ENCODE measurements around the gene ADARB2.

The ADARB2 gene

DNA sequence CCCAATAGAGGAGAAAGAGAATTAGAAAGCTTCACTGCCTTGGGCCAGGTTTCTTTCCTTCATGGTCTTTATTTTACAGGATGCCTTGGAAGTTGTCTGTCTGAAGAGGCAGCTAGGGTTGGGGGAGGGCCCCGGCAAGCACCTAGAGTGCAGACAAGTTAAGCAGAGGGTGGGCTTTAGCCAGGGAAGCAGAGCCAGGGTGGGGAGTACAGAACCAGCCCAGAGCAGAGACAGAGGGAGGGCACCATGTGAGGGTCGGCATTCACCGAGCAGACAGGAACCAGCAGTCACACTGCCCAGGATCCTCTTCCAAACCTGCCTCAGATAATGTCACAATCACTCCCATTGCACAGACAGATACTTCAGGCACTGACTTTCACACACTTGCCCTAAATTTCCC, 75.9 kb downstream of the ADARB2 start:
- no peak for FAIRE-seq

DNA sequence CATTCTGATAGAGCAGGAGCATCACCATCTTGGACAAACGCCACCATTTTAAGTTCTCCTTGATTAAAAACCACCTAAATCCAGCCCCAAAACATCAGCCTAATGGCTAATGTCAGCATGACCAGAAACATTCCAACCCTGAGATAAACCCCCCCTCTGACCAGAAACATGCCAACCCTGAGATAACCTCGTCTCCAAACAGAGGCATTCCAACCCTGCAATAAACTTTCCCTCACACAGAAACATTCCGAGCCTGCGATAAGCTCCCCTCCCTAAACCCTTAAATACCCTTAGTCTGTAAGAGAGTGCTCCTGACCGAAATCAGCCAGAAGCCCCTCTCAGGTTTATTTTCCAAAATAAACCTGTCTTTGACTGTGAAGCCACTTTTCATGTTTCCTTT, 76.5 kb downstream of the ADARB2 start:
- no peak for FAIRE-seq

DNA sequence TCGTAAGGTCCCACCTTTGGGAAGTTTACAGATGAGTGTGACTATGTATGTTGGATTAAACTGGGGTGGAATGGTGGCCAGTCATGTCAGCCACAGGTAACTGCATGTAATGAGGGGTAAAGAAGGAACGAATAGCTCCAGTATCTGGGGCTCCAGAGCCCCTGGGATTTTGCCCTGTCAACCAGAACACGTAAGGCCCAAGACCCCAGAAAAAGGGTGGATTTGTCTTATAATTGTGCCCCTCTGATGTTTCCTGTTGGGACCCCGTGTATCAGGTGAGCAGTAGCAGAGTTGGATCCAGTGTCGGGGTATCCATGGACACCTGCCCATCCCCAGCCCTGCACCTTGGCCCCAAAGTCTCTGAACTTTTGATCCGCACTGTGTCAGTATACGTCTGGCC, 76.9 kb downstream of the ADARB2 start:
- FAIRE-seq: no peak

DNA sequence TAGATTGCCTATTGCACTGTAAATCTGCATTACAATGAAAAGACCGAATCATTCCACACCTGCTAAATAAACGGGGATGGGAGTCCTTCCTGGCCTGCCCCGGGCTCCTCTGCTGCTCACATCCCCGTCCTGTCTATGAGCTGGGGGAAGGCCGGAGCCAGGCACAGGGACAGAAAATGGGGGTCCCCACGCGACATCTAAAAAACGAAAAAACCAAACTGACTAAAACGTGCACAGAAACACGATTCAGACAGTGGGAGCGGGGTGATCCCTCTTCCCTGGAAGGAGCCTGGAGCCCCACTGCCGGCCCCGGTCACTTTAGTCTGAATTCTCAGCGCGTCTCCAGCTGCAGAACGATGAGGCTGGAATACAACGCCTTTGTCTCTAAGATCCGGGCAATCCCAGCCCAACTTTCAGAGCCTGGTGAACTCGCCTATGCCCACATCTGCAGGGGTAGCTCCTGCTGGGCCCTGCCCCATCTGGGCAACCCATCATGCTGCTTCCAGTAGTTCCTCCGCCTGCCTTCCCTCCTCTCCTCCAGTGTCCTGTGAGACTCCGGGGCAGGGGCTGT, 78.0 kb downstream of the ADARB2 start:
- FAIRE-seq: no peak

DNA sequence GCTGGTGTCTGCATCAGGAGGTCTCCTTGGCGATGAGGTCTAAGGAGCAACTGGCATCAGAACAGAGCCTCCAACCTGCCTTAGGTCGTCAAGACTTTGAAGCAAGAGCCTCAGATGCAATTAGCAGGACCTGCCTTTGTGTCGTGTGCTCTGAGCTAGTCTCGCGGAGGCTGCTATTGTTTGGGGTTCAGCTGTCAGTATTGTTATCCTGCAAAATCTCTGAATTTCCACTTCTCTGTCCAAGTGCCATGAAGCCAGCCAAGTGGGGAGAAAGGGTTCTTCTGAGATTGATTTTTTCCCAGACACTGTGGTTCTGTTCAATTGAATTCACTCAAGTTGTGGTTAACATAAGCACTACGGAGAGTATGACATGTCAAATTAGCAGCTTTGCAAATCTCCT, 78.7 kb downstream of the ADARB2 start:
- FAIRE-seq: no peak

DNA sequence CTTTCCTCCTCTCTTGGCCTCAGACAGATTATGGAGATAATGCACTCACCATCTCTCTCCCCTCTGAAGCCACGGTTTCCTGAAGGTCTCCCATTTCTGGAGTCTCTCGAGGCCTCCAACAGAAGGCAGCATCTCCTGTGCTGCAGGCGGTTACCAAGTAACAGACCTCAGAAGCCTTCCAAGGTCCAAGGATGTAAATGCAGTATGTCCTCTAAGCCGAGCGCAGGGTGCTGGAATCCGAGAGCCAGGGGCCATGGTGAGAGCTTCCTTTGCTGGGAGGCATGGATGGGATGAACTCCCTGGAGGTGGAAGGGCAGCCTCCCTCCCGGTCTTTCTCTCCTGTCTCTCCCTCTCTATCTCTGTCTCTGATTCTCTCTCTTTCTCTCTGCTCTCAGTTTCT, 79.8 kb downstream of the ADARB2 start:
- no peak for FAIRE-seq

DNA sequence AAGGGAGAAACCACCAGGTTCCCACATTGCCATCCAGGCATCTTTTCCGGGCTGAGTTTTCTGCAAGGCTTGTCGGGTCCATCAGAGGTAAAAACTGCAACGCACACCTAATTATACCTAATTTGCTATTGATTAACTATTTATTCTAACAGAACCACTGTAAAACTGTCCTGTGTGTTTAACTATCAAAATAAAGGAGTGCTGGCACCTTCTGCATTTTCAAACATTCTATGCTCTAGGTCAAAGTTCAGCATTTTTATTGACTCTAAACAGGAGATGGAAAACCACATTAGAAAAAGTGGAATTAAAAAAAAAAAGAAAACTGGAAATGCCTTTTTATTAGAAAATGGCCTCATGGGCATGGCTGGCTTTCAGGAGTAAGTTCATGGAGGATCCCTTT, 82.0 kb downstream of the ADARB2 start:
- FAIRE-seq: no peak

DNA sequence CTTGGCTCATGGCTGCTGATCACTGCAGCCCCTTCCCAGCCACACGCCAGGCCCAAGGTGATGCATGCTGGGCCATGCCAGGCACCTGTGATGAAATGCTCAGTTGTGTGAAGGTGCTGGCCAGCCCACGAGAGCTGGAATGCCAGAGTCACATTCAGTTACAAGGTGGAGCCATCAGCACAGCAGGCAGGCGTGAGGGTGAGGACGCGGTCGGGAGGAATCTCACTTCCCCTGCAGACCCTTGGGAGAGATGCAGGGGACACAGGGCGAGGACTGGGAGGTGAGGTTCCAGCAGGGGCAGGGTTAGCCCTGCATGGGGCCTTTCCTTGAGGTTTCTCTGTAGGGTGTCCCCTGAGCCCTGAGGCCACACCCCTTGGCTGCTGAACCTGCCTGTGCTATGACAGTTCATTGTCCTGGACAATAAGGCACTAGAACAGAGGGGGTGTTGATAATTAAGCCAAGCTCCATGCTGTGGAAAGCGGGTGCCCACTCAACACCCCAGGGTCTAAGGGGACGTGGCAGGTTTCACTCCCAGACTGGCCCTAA, 82.4 kb downstream of the ADARB2 start:
- no peak for FAIRE-seq

DNA sequence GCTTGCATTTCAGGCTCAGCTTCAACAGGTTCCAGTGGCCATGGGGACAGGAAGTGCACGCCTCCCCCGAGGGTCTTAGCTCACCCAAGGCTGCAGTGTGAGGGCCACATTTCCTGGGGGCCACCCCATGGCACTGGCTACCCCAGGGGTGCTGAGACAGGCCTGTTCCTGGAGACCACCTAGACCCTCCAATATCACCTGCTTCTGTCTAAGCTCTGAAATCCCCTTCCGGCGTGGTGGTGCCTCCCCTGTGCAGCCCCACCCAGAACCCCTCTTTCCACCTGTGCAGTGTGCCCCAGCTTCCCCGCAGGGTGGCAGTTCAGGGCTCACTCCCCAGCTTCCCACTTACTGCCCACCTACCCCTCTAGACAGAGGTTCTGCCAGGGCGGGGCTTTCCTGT, 83.1 kb downstream of the ADARB2 start:
- no peak for FAIRE-seq

DNA sequence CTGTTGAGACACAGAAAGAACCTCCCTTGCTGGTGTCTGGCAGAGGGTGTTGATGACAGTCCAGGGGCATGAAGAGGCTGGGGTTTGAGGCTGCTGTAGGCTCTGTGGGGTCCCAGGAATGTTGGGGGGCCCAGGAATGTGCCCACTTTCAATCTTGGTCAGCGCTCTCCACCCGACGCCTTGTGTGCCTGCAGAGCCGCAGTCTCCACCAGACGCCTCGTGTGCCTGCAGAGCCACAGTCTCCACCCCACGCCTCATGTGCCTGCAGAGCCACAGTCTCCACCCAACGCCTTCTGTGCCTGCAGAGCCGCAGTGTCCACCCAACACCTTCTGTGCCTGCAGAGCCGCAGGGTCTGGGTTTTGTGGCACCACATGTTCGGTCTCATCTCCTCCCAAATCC, 84.0 kb downstream of the ADARB2 start:
- no peak for FAIRE-seq

DNA sequence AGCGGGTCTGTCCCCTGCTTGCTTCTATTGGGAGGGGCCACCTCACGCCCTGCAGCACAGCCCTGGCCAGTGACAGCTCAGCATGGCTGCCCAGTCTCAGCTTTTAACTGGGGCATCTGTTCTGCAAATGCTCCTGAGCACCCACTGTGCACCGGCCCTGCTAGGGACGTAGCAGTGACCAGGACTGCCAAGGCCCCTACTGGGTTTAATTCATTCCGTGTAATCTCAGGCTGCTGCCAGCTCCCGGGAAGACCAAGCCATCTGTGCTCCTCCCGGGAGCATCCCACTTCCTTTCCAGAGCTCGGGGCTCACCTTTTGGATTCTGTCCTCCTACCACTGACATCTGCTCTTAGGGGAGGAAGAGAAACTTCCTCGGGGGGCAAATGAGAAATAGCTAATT, 85.2 kb downstream of the ADARB2 start:
- no peak for FAIRE-seq

DNA sequence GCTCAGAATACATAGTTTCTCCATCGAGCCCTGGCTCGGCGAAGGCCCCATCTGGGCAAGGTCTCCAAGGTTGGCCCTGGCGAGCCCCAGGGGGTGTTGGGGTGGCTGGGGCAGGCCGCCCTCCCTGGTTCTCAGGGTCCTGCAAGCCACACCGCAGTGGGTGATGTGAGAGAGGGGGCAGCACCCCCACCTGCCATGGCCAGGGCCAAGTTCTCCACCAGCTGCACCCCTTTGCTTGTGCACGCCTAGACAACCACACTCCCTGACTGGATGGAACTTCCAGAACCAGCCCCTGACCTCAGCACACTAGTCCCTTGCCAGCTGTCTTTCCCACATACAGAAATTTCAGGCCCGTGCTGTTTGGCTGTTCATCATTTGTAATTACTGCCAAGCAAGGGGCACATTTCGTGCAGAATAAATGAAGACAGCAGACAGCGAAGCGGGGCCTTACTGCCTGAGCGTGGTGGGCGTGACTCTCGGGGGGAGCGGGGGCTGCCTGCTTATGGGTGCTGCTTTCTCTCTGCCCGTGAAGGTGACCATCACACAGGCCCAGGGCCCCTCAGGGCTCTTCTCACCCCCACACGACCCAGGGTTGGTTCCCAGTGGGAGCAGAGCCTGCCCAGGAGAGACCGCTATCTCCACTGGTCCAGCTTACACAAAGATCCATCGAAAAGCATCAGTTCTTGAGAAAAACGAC, 85.9 kb downstream of the ADARB2 start:
- no peak for FAIRE-seq

DNA sequence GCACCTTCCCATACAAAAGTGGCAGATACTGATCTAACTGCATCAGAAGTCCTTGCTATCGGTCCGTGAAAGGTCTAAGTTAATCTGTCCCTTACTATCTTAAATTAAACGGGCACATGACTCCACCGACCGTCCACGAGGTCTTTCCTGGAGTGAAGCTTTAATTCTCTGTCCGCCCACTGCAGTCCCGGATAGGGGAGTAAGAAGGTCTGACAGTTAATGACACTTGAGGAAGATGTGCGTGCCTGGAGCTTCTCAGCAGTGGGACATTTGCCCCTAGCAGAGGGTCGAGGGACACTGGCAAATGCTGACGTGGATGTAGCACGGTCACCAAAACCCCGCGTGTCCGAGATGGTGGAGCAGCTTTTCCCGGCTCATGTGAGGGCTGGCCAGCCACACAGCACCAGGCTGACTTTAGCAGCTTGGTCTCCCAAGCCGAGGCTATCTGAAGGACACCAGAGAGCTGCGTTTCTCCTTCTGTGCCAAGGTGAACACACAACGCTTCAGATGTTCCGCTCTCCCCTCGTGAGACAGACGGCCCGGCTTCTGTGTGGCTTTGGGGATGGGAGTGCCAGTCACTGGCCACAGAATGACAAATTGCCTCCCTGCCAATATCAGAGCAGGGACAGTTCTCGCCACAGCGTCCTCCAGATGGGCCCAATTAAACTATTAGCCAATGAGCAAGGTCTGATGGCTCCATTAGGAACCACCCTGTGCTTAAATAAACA, 86.6 kb downstream of the ADARB2 start:
- no peak for FAIRE-seq

DNA sequence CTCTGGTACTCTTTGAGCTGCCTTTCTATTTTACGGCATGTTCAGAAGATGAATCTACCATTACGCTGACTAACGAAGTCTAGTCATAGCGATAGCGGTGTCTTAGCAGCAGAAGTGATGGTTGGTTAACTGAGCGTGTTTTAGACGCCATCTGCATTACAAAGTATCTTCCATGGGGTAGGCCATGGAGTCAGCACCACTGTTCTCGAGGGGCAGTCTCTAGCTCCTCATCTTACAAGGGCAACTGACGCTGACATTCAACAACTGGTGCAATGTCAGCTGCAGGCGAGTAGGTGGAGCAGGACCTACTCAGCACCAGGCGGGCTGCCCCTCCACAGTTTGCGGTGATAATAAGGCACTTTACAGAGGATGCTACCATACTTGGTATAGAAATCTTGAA, 88.7 kb downstream of the ADARB2 start:
- no peak for FAIRE-seq

DNA sequence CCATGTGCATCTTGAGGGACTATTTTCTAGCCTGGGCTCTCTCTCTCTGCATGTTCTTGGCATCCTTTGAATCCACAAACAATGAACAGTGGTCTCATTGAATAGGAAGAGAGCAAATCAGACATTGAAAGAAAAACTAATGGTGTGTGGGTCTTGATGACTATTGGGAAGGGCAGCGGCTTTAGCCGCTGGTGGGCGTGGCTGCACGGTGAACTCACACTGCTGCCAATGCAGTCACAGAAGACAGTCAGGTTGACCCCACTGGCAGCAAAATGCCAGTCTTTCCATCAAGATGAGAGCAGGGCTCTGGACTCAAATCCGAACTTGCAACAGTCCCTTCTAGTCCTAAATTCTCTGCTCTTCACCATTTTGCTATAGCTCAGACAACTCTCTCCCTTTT, 91.0 kb downstream of the ADARB2 start:
- no peak for FAIRE-seq

DNA sequence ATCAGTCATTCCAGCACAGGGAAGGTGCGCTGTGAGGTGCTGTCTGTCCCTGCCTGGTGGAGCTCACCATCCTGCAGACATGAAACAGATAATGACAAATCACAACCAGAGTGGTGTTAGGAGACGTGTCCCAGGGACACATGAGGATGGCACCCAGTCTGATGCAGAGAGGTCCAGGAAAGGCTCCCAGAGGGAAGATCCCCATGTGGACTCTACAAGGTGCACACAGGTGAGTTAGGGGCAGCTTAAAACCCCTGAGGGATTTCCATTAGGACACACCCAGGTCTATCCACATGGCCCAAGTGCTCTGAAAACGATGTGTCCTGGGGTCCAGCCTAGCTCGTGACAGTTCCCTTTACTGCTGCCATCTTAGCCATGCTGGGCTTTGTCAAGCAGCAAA, 91.4 kb downstream of the ADARB2 start:
- no peak for FAIRE-seq

DNA sequence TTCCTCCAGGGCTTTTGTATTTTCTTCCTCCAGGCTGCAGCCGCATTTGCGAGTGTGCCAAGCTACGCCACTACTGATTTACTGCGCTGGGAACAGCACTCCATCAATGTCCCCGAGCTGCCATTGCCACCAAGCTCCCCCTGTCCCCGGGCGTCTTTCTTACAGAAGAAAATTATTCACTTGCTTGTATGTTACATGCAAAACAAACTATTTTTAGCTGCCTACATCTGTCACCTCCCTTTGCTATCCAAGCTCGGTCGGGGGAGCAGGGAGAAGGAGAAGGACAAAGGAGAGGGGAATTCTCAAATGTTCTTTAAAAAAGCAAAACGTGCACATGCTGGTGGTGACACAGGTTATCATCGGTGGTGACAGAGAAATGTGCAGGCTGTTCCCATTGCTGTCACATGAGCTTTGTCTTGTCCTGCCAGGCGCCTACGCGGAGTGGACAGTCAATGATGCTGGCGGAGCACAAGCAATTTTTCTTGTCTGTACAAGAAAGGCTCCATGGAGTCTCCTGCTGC, 93.1 kb downstream of the ADARB2 start:
- FAIRE-seq: no peak

DNA sequence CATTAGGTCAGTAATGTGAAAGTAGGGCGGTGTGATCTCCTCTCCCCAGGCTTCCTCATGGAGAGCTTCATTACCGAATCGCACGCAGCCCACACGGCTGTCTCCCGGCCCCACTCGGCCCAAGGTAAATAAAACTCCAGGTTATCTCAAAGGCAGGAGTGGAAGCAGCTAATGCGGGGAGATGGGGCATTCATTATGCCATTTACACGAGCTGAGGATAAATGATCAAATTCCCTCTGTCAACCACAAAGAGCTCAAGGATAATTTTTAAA, 93.5 kb downstream of the ADARB2 start:
- FAIRE-seq: no peak

DNA sequence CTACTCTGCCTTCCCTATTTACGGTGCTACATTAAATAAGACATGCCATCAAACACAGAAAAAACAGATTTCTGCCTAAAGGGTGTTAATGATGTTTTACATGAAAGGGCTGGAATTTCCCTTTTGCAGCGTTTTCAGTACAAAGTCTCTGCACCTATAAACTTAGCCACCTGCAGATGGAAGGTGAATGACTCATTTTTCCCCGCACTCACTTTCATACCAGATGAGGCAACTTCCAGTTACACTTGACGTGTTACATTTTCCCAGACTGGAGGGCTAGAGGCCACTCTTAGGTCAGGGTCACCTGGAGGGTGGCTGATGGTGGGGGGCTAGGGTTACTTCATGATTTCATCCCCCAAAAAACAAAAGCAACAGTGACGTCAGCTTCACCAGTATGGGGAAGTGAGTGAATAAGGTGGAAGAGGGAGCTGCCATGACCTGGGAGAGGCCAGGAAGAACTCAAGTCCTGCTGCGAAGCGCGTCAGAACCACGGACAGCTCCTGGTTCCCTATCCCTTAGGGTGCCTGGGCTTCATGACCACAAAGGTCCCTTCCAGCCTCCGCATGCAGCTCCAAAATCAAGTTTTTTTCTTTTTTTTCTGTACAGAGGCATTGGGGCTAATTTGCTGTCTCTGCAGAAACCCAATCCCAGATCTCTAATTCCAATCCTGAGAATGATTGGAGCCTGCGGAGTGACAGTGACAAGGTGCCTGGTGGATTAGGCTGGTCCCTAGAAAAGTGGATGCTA, 94.0 kb downstream of the ADARB2 start:
- no peak for FAIRE-seq

DNA sequence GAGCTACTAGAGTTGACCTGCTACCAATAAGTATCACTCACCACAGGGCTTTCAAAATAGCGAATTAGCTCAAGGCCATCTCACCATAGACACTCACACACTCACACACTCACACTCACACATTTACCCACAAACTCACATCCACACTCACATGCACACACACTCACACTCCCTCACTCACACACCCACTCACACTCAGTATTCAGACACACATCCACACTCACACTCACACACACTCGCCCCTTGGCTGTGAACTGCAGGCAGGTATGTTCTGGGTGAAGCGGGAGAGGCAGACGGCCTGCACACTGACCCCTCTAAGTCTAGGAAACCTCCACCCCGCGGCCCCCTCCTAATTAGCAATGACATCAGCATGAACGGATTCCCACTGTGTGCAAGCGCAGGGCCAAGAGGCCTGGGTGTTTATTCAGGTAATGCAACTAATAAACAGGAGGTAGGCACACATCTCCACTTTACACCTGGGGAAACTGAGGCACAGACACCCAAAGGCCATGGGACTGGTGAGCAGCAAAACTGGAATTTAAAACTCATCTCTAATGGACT, 94.6 kb downstream of the ADARB2 start:
- no peak for FAIRE-seq

DNA sequence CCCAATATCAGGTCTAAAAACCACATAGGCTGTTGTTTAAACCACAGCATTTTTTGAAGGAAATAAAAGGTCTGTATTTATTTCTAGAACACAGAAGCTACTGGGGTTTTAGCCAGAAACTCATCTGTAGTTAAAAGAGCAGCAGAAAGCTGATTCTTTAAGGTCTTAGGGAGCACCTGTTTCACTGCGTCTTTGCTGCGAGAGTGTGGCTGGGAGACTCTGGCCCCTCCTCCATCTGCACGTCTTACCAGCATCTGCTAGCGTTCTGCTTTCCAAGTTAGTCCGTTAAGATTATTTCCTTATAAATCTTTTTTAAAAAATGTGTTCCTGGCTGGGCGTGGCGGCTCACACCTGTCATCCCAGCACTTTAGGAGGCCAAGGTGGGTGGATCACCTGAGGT, 95.9 kb downstream of the ADARB2 start:
- no peak for FAIRE-seq

DNA sequence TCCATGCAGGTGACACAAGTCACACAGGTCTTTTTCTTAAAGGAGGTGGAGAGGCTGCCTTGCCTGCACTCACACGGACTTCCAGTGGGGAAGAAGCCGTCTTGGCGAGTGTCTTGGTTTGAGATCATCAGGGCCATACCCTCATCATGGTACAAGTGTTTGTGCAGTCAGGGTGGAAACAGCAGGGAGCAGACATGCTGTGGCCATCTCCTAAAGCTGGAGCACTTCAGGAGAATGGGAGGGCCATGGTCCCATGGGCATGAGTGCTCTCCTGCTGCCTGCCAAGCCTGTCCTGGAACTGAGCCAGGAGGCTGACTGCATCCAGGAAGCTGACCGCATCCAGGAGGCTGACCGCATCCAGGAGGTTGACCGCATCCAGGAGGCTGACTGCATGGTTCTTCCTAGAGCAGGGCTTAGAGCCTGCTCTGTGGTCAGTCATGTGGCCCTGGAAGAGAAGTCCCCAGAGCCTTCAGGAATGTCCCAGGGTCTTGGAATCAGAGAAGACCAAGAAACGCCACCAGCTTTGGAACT, 98.4 kb downstream of the ADARB2 start:
- FAIRE-seq: no peak

DNA sequence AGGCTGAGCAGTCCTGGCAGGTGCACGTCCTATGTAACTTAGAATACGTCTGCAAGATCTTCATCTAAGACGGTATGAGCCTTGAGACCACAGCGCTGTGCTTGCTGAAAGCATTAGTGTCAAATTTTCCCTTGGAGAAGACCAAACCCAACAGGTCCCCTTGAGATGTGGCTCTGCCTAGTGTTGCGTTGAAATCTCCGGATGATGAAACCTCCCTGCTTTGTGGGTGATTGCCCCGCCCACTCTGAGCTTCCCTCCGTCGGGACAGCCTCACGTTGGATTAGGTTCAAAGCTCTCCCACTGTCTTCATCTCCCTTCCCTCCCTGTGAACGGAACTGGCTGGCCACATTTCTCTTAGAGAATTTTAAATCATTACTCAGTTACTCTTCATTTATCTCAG, 102.0 kb downstream of the ADARB2 start:
- FAIRE-seq: no peak
